NCI-H2227 treated with DMSO at 0.1 percent for 48 hours (cell line): Measurements from ENCODE around the gene MKNK1.
"Not testable (repeated sequence)": the region's sequence is repeated elsewhere in the genome, so short reads cannot be mapped to it uniquely, and the experiment has no call there.

ENCODE experiments used
- DNase-seq: peaks from one replicate; lab custom pipeline; 2025; lab: John Stamatoyannopoulos, UW

MKNK1 gene

DNA sequence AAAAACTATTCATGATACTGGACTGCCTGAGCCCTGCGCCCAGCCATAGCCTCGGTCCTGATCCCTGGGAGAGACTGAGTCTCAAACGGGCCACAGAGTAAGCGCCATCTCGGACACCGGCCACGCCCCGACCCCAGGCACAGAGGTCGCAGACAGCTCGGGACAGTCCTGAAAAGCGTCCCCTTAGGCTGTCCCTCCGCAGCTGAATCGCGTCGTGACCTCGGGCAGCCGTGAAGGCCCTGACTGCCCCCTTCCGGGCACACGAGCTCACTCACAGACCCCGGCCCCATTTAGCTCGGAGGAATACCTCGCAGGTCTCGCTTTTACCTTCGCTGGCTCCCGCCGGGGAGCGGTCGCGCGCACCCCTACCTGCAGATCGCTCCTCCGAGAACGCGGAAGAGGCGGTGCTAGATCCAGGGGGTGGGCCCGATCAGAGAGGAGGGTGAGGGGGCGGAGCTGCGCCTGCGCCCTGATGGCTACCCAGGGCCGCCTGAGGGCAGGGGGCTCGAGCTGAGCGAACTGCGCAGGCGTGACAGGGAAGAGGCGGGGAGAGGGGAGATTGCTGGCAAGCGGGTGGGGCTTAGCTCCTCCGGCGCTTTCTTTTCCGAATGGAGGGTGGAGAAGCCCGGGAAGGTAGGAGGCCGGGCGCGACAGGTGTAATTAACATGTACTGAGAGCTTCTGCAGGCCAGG lies at the start of gene MKNK1:
Gene MKNK1, minus strand, starts transcription at position 411 of the 692 bp plus-strand sequence. CDS start 20,941 bp downstream, outside the sequence.
- DNase-seq, result peak; percentile 96

GRCh38 chr1:46653405-46653958 lies 49.4 kb upstream of the MKNK1 start:
- DNase-seq, result no peak

GRCh38 chr1:46652321-46653100 lies 48.4 kb upstream of the MKNK1 start:
- DNase-seq, result no peak

GRCh38 chr1:46651152-46651551 lies 47.1 kb upstream of the MKNK1 start:
- not testable (repeated sequence) for DNase-seq

- no peak for DNase-seq
These were observed 46.4 kb upstream of the MKNK1 start for GRCh38 chr1:46650491-46650890.

- no peak for DNase-seq
These were observed 45.7 kb upstream of the MKNK1 start for GRCh38 chr1:46649764-46650163.

DNA sequence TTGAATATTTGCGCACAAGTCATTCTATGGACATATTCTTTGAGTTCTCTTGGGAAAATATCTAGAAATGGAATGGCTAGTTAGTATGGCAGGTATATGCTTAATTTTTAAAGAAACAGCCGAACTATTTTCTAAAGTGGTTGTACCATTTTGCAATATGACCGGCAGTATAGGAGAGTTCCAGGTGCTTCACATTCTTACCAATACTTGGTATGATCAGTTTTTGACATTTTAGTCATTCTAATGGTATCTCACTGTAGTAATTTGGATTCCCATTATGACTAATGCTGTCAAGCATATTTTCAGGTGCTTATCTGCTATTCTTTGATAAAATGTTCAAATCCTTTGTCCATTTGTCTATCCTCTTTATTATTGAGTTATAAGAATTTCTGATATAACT lies 43.5 kb upstream of the MKNK1 start:
- no peak for DNase-seq

GRCh38 chr1:46646844-46647243 lies 42.8 kb upstream of the MKNK1 start:
- no peak for DNase-seq

- no peak for DNase-seq
These were observed 42.3 kb upstream of the MKNK1 start for GRCh38 chr1:46646331-46646730.

GRCh38 chr1:46645815-46646214 lies 41.7 kb upstream of the MKNK1 start:
- DNase-seq, result no peak

DNA sequence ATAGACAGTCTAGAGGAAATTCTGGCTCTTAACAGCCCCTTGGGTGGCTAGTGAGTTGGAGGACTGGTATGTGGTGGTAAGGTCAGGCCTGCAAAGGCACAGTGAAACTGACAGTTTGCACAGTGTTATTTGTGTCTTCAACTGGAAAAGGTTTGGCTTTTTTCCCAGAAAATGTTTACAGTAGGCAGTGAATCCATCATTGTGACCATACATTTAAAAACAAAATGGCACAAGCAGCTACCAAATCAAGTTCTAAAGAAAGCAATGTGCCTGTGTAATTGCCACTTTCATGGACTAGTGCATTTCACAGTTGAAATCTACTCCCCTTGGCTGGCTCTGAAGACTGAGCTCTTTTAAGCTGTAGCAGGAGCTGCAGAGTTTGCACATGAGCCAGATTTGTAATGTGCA lies 39.3 kb upstream of the MKNK1 start:
- peak; percentile 76 for DNase-seq

DNA sequence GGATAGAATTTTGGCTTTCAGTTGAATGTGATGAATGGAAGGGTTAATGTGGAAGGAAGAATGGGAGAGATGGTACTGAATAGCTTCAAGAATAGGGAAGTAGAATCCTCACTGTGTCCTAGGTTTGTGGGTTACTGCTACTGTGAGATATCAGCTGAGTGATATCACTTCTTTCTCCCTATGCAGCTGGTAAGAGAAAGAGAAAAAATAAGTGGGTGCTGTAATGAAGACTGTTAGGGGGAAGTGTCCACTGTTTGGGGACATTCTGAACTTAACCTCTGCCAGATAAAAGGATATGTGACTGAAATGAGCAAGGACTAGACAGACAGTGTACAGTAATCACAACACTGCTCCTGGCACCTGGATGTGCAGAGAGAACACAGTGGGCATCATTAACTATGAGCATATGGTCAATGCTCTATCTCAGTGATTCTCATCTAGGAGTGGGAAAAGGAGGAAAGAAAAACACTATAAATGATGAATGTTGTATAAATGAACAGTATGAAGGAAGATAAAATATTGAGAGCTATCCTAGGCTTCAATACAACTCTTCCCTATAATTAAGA lies 38.1 kb upstream of the MKNK1 start:
- DNase-seq, result no peak

- DNase-seq, result no peak
These were observed 35.5 kb upstream of the MKNK1 start for GRCh38 chr1:46639547-46639946.

- no peak for DNase-seq
These were observed 34.9 kb upstream of the MKNK1 start for GRCh38 chr1:46638921-46639320.

DNA sequence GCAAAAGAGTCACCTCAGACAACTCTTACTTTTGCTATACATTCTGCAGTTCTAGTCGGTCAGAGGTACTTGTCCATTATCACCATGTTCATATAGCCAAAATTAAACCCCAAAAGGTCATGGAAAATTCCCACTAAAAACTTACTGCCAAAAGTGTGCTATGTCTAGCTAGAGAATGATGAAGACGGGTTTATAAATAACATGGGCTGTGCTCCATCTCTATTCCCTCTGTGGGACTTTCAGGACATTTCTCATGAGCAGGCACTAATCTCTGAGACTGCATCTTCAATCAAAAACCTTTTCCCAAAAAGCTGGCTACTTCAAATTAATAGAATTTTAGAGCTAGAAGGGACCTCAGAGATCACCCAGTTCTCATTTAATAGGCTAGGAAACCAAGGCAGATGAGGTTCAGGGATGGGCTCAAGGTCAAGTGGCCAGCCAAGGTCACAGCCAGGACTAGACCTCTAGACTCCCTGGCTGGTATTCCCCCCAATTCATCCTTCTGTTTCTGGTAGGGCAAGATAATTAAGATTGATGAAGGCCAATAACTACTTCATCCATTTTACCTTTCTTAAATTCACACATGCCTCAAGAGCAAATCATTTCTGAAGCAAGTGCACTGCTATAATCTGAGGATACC lies 33.5 kb upstream of the MKNK1 start:
- DNase-seq, result no peak

DNA sequence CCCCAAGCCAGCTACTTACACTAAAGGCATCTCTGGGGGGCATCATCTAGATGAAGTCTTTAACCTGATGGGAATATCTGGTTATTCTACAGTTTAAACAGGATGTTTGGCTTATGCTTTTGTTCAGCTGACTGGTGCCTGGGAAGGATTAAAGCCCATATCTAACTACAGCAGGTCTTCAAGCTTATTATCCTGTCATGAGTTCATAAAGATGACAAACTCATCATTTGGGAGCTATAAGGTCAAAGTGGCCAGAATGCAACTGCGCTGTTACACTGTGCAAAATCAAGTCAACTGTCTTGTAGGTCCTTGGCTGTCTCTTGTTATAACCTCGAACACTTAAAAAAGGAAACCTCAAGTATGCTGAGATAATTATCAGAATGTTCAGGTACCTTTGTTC lies 31.1 kb upstream of the MKNK1 start:
- no peak for DNase-seq

GRCh38 chr1:46630719-46631118 lies 26.7 kb upstream of the MKNK1 start:
- no peak for DNase-seq

DNA sequence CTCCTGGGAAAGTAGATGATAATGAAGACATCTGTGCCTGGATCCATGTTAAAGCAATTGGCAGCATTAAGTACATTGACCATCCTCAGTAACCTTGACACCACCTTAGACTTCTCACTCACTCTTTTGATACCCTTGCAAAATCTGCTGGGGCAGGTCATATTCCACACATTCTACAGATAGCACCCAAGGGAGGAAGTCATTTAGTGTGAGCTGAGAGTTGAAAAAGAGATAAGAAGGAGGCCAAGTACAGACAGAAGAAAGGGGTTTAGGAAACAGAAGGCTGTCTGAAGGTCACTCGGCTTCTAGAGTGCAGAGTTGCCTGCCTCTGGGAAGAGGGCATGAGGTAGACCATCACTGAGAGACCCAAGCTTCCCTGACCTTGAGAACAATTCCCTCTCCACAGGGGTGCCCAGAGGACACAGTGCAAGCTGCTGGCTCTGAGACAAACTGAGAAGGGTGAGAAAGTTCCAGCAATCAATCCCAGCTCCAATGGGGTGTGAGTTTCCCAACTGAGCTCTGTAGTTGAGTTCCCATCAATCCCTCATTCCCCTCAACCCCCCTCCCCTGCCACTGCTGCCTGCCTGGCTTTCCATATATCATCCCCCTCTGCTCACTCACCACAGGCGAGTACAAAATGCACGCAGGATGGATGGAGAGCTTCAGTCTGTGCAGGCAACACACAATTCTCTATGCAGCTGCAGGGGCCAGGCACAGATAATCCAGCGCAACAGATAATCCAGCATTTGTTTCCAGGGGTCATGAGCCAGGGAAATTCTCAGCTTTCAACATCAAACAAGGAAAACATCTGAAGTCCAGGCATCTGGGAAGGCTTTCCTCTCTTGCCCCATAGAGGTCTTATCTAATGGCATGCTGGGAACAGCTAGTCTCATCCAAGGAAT lies 19.9 kb upstream of the MKNK1 start:
- no peak for DNase-seq

DNA sequence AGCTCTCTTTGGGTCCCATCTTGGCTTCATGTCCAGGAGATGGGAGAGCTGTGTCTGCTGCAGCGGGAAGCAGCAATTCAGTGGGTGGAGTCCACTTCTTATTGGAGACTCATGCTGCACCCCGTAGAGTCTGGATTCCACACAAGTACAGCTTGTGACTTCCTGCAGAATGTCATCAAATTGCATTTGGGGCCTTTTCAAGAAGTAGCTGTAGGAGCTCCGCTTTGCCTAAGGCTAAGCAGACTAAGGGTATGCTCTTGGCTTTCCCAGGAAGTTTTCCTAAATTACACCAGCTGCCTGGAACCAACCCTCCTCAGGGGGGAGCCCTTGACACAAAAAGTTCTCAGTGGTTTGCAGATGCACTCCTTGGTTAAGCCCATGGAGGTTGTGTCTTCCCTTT lies 18.3 kb upstream of the MKNK1 start:
- DNase-seq, result no peak

DNA sequence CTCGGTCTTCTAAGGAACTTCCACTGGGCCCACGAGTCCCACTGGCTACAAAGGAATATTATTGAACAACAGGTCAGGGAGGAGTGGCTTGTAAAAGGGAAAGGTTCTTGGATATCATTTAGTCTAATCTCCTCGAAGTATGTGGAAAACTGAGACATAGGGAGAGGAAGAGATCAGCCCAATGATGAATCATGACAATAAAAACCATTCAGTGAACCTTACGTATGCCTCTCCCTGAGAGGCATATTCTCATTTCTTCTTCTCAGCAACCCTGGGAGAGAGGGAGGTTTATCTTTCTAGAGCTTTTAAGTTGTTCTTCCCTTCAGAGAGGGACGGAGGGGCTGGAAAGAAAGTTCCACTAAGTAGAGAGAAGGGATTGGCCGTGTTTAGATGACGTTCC lies 17.9 kb upstream of the MKNK1 start:
- no peak for DNase-seq

GRCh38 chr1:46619656-46620258 lies 15.7 kb upstream of the MKNK1 start:
- no peak for DNase-seq
